Psoas muscle (tissue), 8 donors: ENCODE measurements around the gene EVL. TPM values are rescaled to one million over a fixed set of nuclear protein-coding genes. Genes with fewer than 3 reads are reported as not detected.

ENCODE experiments used
- ATAC-seq, 4 donors: fragments of 200-7000 bp; cut with Tn5 transposase; one replicate each; pipeline ENCODE4 v1.9.1; 2020; ENCODE audit warnings: moderate library complexity in 3 of 4, mild to moderate bottlenecking in 2 of 4
- DNase-seq, 2 donors: peaks; one replicate each; pipeline ENCODE4 v3.0.0-alpha.2; 2020
- H3K27ac ChIP-seq: fragments of 200-600 bp; one replicate; pipeline ENCODE4 v1.8.0; 2022
- H3K27me3 ChIP-seq, 3 donors: fragments of 200-600 bp in 1 of 3; one replicate each; pipeline versions ENCODE4 v1.6.1 to v1.8.0; 2013 to 2022; ENCODE audit warnings: low read length in 2 of 3, mild to moderate bottlenecking in 2 of 3, moderate library complexity in 1 of 3; ENCODE audit not compliant: insufficient read depth in 3 of 3
- H3K36me3 ChIP-seq, 2 donors: fragments of 200-600 bp in 1 of 2; one replicate each; pipeline versions ENCODE4 v1.6.1 to v1.8.0; 2013 to 2022; ENCODE audit warnings: low read depth in 1 of 2, mild to moderate bottlenecking in 1 of 2, moderate library complexity in 1 of 2; ENCODE audit not compliant: insufficient read depth in 1 of 2
- H3K4me1 ChIP-seq: fragments of 200-600 bp; one replicate; pipeline ENCODE4 v1.8.0; 2022
- H3K4me3 ChIP-seq: fragments of 200-600 bp; one replicate; pipeline ENCODE4 v1.8.0; 2022; ENCODE audit warnings: mild to moderate bottlenecking
- H3K9me3 ChIP-seq: fragments of 200-600 bp; one replicate; pipeline ENCODE4 v1.8.0; 2022
- CTCF ChIP-seq: fragments of 200-600 bp; IDR thresholded peaks from one replicate; pipeline ENCODE4 v1.8.0; 2022; ENCODE audit warnings: antibody characterized with exemption
- WGBS, 3 donors: extraction: QIAGEN DNeasy Blood & Tissue Kit; methylation state at CpG; one replicate each; pipeline versions ENCODE4 v1.1.6 to v1.1.7; 2013; 5-methylcytosine and 5-hydroxymethylcytosine counted together
- intact Hi-C, 2 donors: fragments of 100-400 bp; cut with DNase I; formaldehyde crosslinking; loops; one replicate each; pipeline versions ENCODE4 v1.11.0 to v1.14.2; 2022
- polyA plus RNA-seq, 3 donors: library from polyadenylated mRNA; stranded (reverse); fragments of 200-250 nt; gene quantifications; one replicate each; pipeline ENCODE4 v1.2.3, GENCODE V29; 2013
- total RNA-seq, 4 donors: library from RNA; stranded (reverse); fragmentation: NEBNext Ultra II Directional in 2 of 4; extraction: Animal tissue kit (Norgen Biotek cat#: 25700) in 2 of 4; gene quantifications; one replicate each; pipeline versions ENCODE4 v1.2.1 to v1.2.4, GENCODE V29; 2021 to 2023
- donor health status: healthy with polysubstance abuse.
- donor health status: DM: no; HTN: no; CAD: no; lungs with moderate emphysema.
- donor health status: Bipolar disorder and iron deficiency.
- donor health status: healthy.
- donor health status: DM: yes; HTN: yes; CAD: no.
- donor health status: DM: no; HTN: no; CAD: no.
- donor health status: DM: no; HTN: no; CAD: no.
- donor health status: DM: yes; HTN: yes; CAD: no.

The EVL gene
- total and polyA plus RNA-seq, 7 donors = 9.6 to 30.4 (median 17.1) TPM

- H3K9me3 ChIP-seq = no peaks in the 10 kb centered on the region
- no peaks in the 10 kb centered on the region for H3K36me3 ChIP-seq
- ATAC-seq = no peak
- H3K27ac ChIP-seq = no peak overlapping the region
- H3K4me1 ChIP-seq = no peaks in the 10 kb centered on the region
- intact Hi-C loops = no loop called here
- TF ChIP-seq CTCF = no peak
- DNase-seq = no peak
- no peak overlapping the region for H3K4me3 ChIP-seq
- WGBS, 3 donors = 91 to 95% (median 94%) methylated on average over 13 of the region's 13 CpGs
- no peaks in the 10 kb centered on the region for H3K27me3 ChIP-seq
Measured at GRCh38 chr14:100054316-100055075, 10.7 kb upstream of the EVL start.

GRCh38 chr14:100056431-100056830, 8.8 kb upstream of the EVL start:
- no peak for DNase-seq
- intact Hi-C loops = no loop called here
- ATAC-seq = no peak
- H3K36me3 ChIP-seq = no peaks in the 10 kb centered on the region
- H3K27me3 ChIP-seq = no peaks in the 10 kb centered on the region
- no peaks in the 10 kb centered on the region for H3K4me1 ChIP-seq
- H3K4me3 ChIP-seq = no peak overlapping the region
- no peak overlapping the region for H3K27ac ChIP-seq
- H3K9me3 ChIP-seq = no peaks in the 10 kb centered on the region
- 68 to 79% (median 79%) methylated on average over 3 of the region's 3 CpGs for WGBS, 3 donors
- TF ChIP-seq CTCF = no peak

- peak; percentile 14 for TF ChIP-seq CTCF
- intact Hi-C loops = no loop called here
- H3K4me3 ChIP-seq = no peak overlapping the region
- no peak for DNase-seq
- H3K36me3 ChIP-seq = no peaks in the 10 kb centered on the region
- WGBS, 3 donors = 64 to 74% (median 70%) methylated on average over 4 of the region's 4 CpGs
- ATAC-seq = no peak
- no peaks in the 10 kb centered on the region for H3K4me1 ChIP-seq
- no peaks in the 10 kb centered on the region for H3K27me3 ChIP-seq
- no peak overlapping the region for H3K27ac ChIP-seq
- no peaks in the 10 kb centered on the region for H3K9me3 ChIP-seq
Measured at GRCh38 chr14:100056964-100057795, 8.0 kb upstream of the EVL start.

- Histone ChIP-seq H3K4me3 (no peak overlapping the region), H3K36me3 (no peaks in the 10 kb centered on the region), H3K27ac (no peak overlapping the region), H3K9me3 (no peaks in the 10 kb centered on the region), H3K4me1 (no peaks in the 10 kb centered on the region), H3K27me3 (no peaks in the 10 kb centered on the region)
- TF ChIP-seq CTCF = no peak
- 85 to 92% (median 89%) methylated on average over 4 of the region's 4 CpGs for WGBS, 3 donors
- DNase-seq (no peak), ATAC-seq (no peak)
- intact Hi-C loops = no loop called here
Measured at GRCh38 chr14:100058777-100059437, 6.3 kb upstream of the EVL start.
